Measurements from ENCODE around the gene NPM3. TPM values are rescaled to one million over a fixed set of nuclear protein-coding genes. Genes with fewer than 3 reads are reported as not detected.

The NPM3 gene
- total RNA-seq, 1 donor from 2014 or later = 54.7 TPM

GRCh38 chr10:101736666-101737065, 46.6 kb downstream of the NPM3 start:
- no peak for DNase-seq (ENCODE audit: low spot score)
- no peak overlapping the region for H3K27ac Mint-ChIP-seq (ENCODE audit: unreplicated experiment)
- no peak overlapping the region for H3K4me3 Mint-ChIP-seq (ENCODE audit: unreplicated experiment)
- H3K36me3 Mint-ChIP-seq (ENCODE audit: low read depth, unreplicated experiment) = no peaks in the 10 kb centered on the region
- no peak for TF ChIP-seq CTCF (IDR thresholded peaks at IDR 0.05; ENCODE audit: unreplicated experiment)
- H3K4me1 Mint-ChIP-seq (ENCODE audit: unreplicated experiment) = peaks cover 4% of the 10 kb centered on the region
- H3K27me3 Mint-ChIP-seq (ENCODE audit: unreplicated experiment) = no peaks in the 10 kb centered on the region
- H3K9me3 Mint-ChIP-seq (ENCODE audit: unreplicated experiment) = no peaks in the 10 kb centered on the region

- TF ChIP-seq CTCF (IDR thresholded peaks at IDR 0.05; ENCODE audit: unreplicated experiment) = no peak
- no peak overlapping the region for H3K27ac Mint-ChIP-seq (ENCODE audit: unreplicated experiment)
- H3K9me3 Mint-ChIP-seq (ENCODE audit: unreplicated experiment) = no peaks in the 10 kb centered on the region
- no peaks in the 10 kb centered on the region for H3K27me3 Mint-ChIP-seq (ENCODE audit: unreplicated experiment)
- DNase-seq (ENCODE audit: low spot score) = no peak
- H3K4me1 Mint-ChIP-seq (ENCODE audit: unreplicated experiment) = peaks cover 4% of the 10 kb centered on the region
- H3K36me3 Mint-ChIP-seq (ENCODE audit: low read depth, unreplicated experiment) = no peaks in the 10 kb centered on the region
- H3K4me3 Mint-ChIP-seq (ENCODE audit: unreplicated experiment) = no peak overlapping the region
These were observed 51.1 kb downstream of the NPM3 start for GRCh38 chr10:101732096-101732495.

Other genes starting within 250 kb of the NPM3 start
- 44.8 TPM for gene POLL, start 195.2 kb downstream of the NPM3 start, total RNA-seq (ENCODE audit: unreplicated experiment)
- 16.7 TPM for gene DPCD, start 195.1 kb downstream of the NPM3 start, total RNA-seq (ENCODE audit: unreplicated experiment)
- 36.0 TPM for gene FBXW4, start 88.3 kb downstream of the NPM3 start, total RNA-seq (ENCODE audit: unreplicated experiment)
- gene FGF8, start 7.3 kb downstream of the NPM3 start, total RNA-seq (ENCODE audit: unreplicated experiment) = 1.1 TPM
- 115 TPM for gene OGA, start 35.0 kb upstream of the NPM3 start, total RNA-seq (ENCODE audit: unreplicated experiment)
- gene KCNIP2, start 60.4 kb upstream of the NPM3 start, total RNA-seq (ENCODE audit: unreplicated experiment) = 7.7 TPM

All from endothelial cell (in vitro differentiated cells).